Colonic mucosa (tissue), 4 donors: Measurements from ENCODE around the gene IER3. TPM values are rescaled to one million over a fixed set of nuclear protein-coding genes. Genes with fewer than 3 reads are reported as not detected.

ENCODE experiments used
- DNase-seq: peaks from one replicate; pipeline ENCODE4 v3.0.0-alpha.2; 2020
- H3K27ac ChIP-seq: fragments of 200-600 bp; one replicate; pipeline ENCODE4 v1.8.0; 2021
- H3K27me3 ChIP-seq: fragments of 200-600 bp; one replicate; pipeline ENCODE4 v1.8.0; 2021
- H3K36me3 ChIP-seq: fragments of 200-600 bp; one replicate; pipeline ENCODE4 v1.8.0; 2021
- H3K4me1 ChIP-seq: fragments of 200-600 bp; one replicate; pipeline ENCODE4 v1.8.0; 2021; ENCODE audit warnings: mild to moderate bottlenecking
- H3K4me3 ChIP-seq: fragments of 200-600 bp; one replicate; pipeline ENCODE4 v1.8.0; 2021
- H3K9ac ChIP-seq, 2 donors: one replicate each; pipeline ENCODE4 v1.7.0; 2013; ENCODE audit warnings: control low read depth in 2 of 2, low read depth in 2 of 2, low read length in 2 of 2
- H3K9me3 ChIP-seq: fragments of 200-600 bp; one replicate; pipeline ENCODE4 v1.8.0; 2021
- intact Hi-C: fragments of 100-400 bp; cut with DNase I; formaldehyde crosslinking; loops from one replicate; pipeline ENCODE4 v1.14.1; 2022
- total RNA-seq, 2 donors: library from RNA; stranded (reverse); fragmentation: NEBNext Ultra II Directional in 1 of 2; extraction: Animal tissue kit (Norgen Biotek cat#: 25700) in 1 of 2; gene quantifications; one replicate each; pipeline ENCODE4 v1.2.1, GENCODE V29; 2021
- TF ChIP-seq, protein P1 (sequence below): fragments of 200-600 bp; IDR thresholded peaks from one replicate; pipeline ENCODE4 v1.8.0; 2022; ENCODE audit warnings: antibody characterized with exemption, mild to moderate bottlenecking
- donor health status: healthy.
- donor health status: DM: no; HTN: no; CAD: no.
- donor health status: DM: no; HTN: no; CAD: no.

IER3 gene
- total RNA-seq, 2 donors from 2014 or later: 47.2 to 92.8 TPM

DNA sequence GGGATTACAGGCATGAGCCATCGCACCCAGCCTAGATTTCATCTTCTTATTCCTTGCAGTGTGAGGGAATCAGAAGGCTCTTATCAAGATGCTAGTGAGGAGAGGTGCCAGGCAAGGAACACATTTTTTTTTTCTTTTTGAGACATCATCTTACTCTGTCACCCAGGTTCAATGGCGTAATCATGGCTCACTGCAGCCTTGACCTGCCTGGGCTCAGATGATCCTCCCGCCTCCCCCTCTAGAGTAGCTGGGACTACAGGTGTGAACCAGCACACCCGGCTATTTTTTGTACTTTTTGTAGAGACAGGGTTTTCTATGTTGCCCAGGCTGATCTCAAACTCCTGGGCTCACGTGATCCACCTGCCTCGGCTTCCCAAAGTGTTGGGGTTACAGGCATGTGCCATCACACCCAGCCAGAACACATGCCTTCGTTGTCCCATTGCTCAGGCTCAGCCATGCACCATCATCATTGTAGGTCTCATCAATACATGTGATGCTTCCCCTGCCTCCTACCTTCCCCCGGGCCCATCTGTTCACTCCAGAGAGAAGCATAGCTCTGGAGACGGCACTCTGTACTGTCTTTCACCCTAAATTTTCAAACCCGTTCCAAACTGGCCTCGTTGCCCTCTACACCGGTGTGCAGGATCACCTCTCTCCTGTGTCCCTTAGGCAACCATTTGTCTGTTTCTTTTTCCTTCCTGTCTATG, 12.0 kb downstream of the IER3 start:
- H3K4me1 ChIP-seq: peaks cover 8% of the 10 kb centered on the region
- H3K9me3 ChIP-seq: no peaks in the 10 kb centered on the region
- DNase-seq: no peak
- TF ChIP-seq, protein P1, sequence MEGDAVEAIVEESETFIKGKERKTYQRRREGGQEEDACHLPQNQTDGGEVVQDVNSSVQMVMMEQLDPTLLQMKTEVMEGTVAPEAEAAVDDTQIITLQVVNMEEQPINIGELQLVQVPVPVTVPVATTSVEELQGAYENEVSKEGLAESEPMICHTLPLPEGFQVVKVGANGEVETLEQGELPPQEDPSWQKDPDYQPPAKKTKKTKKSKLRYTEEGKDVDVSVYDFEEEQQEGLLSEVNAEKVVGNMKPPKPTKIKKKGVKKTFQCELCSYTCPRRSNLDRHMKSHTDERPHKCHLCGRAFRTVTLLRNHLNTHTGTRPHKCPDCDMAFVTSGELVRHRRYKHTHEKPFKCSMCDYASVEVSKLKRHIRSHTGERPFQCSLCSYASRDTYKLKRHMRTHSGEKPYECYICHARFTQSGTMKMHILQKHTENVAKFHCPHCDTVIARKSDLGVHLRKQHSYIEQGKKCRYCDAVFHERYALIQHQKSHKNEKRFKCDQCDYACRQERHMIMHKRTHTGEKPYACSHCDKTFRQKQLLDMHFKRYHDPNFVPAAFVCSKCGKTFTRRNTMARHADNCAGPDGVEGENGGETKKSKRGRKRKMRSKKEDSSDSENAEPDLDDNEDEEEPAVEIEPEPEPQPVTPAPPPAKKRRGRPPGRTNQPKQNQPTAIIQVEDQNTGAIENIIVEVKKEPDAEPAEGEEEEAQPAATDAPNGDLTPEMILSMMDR: no peak
- no peak overlapping the region for H3K4me3 ChIP-seq
- peaks cover 29% of the 10 kb centered on the region for H3K36me3 ChIP-seq
- intact Hi-C loops: no loop called here
- no peak overlapping the region for H3K9ac ChIP-seq
- no peaks in the 10 kb centered on the region for H3K27me3 ChIP-seq
- H3K27ac ChIP-seq: no peak overlapping the region

DNA sequence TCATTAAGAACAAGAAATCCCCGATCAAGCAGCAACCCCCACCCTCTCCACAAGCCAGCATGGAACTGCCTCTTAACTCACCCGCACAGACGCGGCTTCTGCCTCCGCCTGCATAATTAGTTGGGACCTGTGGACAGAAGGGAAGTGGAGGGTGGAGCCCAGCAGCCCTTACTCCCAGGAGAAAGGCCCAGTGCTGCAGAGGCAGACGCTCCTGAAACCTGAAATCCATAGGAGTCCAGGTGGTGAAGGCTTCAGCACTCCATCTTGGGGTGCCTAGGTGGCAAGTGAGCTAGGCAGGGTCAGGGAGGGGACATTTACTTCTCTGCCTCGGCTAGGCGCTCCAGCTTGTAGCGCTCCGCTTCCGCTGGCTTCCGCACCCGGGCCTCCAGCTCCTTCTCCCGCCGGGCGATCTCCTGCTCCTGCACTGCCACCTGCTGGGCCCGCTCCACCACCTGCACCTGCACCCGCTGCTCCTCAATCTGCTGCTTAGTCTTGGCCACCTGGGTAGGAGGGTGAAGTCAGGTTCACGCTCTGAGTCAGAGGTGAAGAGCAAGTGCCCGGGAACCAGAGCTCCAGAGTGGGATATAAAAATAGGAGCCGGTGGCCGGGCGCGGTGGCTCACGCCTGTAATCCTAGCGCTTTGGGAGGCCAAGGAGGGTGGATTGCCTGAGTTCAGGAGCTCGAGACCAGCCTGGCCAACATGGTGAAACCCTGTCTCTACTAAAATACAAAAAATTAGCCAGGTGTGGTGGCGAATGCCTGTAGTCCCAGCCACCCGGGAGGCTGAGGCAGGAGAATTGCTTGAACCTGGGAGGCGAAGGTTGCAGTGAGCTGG, 13.5 kb downstream of the IER3 start:
- Histone ChIP-seq H3K27ac (no peak overlapping the region), H3K27me3 (no peaks in the 10 kb centered on the region), H3K9me3 (no peaks in the 10 kb centered on the region), H3K4me3 (no peak overlapping the region), H3K4me1 (peaks cover 8% of the 10 kb centered on the region), H3K36me3 (peaks cover 29% of the 10 kb centered on the region), H3K9ac (peak overlapping the region in 1 of 2 donors; percentile 71)
- TF ChIP-seq, protein P1: peak; percentile 69
- DNase-seq: peak; percentile 86
- intact Hi-C loops: loop anchor here (2.0 kb wide), 1 partner anchor 52 kb away; no protein-coding TSS in a partner anchor

DNA sequence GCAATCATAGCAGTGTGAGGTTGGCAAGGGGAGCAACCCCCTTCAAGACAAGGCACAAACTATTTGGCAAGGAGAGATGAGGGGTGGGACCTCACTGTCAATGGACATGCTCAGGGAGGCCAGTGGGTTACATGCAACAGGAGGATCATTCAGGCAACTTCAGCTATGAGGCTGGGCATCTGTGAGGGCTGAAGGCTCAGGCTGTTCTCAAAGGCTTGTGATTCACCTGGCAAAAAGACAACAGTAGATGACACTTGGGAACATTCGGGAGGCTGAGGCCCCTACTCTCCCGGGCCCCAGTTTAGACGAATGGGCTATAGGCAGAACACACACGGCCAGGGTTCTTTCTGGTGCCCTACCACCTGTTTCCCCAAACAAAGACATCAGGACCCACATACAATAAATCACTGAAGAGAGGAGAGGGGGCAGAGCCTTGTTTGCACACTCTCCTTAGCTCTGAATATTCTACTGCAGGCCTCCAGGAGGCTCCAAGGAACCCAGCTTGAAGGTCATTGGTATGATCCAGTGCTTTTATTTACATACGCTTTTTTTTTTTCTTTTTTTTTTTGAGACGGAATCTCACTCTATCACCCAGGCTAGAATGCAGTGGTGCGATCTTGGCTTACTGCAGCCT, 16.3 kb downstream of the IER3 start:
- Histone ChIP-seq H3K27me3 (no peaks in the 10 kb centered on the region), H3K36me3 (peaks cover 35% of the 10 kb centered on the region), H3K4me3 (no peak overlapping the region), H3K27ac (no peak overlapping the region), H3K4me1 (peaks cover 8% of the 10 kb centered on the region), H3K9ac (no peak overlapping the region), H3K9me3 (no peaks in the 10 kb centered on the region)
- no peak for DNase-seq
- intact Hi-C loops: no loop called here
- TF ChIP-seq, protein P1: no peak

DNA sequence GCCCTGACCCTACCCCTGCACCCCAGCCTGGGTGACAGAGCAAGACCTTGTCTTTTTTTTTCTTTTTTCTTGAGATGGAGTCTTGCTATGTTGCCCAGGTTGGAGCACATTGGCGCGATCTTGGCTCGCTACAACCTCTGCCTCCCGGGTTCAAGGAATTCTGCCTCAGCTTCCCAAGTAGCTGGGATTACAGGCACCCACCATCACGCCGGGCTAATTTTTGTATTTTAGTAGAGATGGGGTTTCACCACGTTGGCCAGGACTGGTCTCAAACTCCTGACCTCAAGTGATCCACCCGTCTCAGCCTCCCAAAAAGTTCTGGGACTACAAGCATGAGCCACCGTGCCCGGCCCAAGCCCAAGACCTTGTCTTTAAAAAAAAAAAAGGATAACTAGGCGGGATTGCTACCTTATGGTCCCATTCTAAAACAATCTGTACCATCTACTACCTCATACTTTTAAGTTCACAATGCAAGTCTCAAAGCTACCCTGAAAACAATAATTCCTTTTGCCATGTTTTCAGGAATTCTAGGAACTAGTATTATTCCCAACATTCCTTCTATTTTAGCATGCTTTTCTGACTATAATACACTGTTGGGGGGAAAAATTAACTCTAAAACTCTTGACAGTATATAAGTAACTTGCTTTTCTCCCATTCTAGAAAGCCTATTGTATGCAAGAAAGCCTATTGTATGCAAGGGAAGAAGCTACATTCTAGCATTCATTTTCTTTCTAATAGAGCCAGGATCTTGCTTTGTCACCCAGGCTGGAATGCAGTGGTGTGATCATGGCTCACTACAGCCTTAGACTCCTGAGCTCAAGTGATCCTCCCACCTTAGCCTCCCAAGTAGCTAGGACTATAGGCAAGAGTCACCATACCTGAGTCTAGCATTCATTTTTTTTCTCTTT, 17.6 kb downstream of the IER3 start:
- Histone ChIP-seq H3K27me3 (no peaks in the 10 kb centered on the region), H3K27ac (no peak overlapping the region), H3K9me3 (no peaks in the 10 kb centered on the region), H3K4me1 (peaks cover 8% of the 10 kb centered on the region), H3K9ac (no peak overlapping the region), H3K4me3 (no peak overlapping the region), H3K36me3 (peaks cover 36% of the 10 kb centered on the region)
- intact Hi-C loops: no loop called here
- TF ChIP-seq, protein P1: no peak
- no peak for DNase-seq
